Kidney glomerular epithelial cell (primary cell): ENCODE data around the gene STARD4.

Experiments
- DNase-seq: peaks from one replicate; lab custom pipeline; 2025; lab: John Stamatoyannopoulos, UW

The STARD4 gene

DNA sequence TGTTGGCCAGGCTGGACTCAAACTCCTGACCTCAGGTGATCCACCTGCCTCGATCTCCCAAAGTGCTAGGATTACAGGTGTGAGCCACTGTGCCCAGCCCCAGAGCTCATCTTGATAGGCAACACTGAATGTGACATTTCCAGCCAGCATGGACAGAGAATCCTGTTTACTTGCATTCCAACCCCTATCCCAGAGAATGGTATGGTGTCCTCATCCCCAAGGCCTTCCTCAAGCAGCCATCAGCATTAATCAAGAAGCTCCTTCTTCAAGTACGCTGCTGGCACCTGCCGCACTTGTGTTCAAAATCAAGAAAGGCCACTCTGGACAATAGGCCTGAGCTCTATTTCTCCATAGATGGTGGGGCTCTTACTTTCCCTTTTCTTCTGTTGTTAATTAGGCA lies 40.2 kb downstream of the STARD4 start:
- no peak for DNase-seq

DNA sequence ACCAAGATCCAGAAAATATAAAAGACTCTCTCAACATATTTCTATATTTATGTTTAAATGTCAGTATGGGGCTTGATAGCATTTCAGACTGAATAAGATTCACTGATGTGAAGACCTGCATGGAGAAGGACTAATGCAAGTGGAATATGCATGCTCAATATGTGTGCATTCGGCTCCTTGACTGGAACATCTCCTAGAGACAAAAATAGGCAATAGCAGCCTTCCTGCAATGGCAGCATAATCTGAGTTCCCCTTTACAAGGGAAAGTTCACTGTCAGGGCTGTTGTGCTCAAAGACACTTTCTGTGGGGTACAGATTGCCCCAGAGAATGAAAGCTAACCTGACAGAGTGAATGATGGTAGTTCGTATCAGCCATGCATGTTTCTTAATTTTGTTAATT lies 42.4 kb downstream of the STARD4 start:
- DNase-seq = no peak

DNA sequence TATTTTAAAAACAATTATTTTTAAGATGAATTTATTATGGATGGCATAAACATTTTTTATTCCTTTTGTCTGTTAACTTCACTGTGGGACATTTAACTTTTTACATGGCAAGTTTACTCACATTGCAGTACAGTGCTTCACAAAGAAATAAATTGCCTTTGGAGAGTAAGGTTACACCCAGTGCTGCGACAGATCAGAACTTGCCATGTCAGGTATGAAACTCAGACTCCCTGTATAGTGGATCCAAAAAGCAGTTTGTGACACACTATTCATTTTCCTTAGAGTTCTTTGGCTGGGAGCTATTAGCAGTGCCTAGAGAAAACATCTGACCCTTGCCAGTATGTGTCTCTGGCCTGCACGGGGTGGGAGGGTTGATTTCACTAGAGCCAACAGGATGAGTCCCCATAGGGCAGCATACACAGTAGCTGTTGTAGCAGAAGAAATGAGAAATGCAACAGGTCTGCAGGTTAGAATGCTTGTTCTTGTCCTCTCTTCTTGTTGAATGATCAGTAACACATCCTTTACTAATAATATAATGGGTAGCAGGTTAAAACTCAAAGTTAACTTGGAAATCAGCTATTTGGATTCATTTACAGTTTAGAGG lies 42.9 kb downstream of the STARD4 start:
- no peak for DNase-seq

DNA sequence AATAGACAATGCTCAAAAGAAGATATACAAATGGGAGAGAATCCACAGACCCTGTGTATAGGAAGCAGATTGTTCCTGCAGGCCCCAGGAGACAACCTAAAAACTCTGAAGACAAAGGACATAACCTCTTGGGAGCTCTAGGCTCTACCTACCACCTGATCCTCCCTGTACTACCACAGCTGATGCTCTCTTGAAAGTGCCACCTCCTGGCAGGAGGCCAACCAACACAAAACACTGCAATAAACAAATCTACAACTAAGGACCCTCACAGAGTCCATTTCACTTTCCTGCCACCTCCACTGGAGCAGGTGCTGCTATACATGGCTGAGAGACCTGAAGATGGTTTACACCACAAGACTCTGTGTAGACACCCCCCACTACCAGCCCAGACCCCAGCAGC lies 49.0 kb downstream of the STARD4 start:
- DNase-seq = no peak

DNA sequence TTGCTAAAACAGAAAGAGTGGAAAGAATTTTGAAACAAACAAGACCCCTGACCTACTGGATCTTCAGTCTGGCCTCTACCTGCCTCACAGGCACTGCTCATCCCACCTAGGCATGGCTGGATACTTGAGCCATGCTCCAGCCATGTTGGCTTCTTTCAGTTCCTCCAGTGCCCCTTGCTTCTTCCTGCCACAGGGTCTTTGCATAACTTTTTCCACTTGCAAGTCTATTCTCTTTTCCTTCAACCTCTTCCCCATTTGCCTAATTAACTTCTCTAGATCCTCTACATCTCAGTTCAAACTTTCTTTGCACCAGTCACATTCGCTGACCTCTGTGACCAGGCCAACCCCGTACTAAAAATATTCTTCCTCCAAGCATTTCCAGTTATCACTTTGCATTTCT lies 50.4 kb downstream of the STARD4 start:
- no peak for DNase-seq

DNA sequence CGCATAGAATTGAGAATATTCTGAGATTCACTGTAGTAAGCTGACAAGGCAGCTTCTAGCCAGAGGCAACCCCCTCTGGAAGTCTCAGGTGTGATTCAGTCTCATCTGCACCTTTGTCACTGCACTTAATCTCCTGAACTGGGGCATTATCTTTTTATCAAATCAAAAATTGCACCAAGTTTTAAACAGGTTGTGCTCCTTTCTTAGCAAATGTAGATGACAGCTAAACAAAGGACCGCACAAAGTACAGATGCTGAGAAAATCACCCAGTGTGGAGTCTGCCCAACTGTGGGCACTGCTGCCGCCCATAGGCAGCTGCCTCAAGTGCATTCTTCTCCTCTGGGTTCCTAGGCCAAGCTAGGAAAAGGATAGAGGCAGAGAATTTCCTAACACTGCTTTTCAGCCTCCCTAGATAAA lies 51.1 kb downstream of the STARD4 start:
- no peak for DNase-seq

DNA sequence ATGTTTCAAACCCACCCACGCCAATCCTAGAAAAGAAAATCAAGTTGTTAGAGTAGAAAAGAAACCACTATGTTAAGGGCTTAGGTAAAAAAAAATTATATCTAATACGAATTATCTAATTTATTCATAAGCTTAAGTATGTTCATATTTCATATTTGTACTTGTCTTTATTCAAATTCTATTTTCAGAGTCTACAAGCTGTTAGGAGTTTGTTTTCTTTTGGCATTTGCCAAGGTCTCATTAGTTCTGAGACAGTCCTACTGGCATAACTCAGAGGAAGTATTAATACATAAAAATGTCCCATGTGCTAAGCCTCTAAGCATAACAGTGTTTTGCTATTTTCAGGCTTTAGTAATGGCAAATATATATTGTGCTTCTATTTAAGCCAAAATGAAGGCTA lies 57.6 kb downstream of the STARD4 start:
- DNase-seq = no peak

DNA sequence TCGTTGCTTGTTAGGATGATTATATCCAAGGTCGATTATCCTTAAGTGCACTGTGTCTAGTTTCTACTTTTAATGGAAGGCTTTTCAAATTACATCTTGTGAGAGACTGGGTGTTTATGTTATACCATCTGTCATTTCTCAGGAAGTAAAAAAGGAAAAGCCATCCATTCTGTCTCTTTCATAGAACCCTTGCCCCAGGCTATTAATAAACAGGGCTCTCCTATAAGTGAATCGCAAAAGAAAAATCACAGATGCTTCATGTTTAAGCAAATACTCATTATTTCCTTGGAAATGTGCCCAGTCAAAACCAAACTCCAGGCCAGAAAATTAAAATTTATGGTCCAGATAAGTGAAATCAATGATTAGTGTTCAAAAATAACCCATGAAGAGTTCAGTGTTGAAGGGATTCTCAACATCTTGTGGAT lies 58.1 kb downstream of the STARD4 start:
- no peak for DNase-seq

DNA sequence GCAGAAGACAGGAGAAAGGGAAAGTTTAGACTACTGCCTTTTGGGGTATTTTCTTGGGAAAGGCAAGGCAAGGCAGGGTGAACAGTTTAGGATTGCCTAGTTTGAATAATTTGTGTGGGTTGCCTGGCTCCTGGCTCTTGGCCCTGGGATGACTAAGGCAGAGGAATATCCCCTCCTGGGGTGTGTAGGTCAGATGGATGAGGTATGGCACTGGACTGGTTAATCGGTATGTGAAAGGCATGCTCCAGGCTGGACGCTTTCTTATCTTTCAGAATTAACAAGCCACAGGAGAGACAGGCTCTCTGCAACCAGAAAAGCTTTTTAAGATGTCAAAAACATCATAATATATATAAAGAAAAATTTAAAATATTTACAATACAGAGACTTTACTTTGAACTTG lies 58.6 kb downstream of the STARD4 start:
- peak; percentile 56 for DNase-seq

DNA sequence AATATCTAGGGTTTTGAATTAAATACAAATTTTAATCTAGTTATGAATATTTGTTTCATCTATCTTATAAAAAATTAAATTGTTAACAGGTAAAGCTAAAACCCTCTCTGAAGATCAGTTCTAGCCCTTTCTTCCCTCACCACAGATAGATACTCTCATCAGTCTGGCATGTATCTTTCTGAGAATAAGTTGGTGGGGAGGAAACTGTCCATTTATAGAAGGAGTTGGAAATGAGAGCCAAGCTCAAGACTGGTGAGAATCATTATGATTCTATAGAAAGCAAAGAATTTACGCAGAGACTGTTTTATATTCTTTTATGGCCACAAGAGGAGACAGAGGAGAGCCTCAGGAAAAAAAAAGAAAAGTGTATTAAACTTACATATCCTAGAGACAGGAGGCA lies 59.0 kb downstream of the STARD4 start:
- no peak for DNase-seq

DNA sequence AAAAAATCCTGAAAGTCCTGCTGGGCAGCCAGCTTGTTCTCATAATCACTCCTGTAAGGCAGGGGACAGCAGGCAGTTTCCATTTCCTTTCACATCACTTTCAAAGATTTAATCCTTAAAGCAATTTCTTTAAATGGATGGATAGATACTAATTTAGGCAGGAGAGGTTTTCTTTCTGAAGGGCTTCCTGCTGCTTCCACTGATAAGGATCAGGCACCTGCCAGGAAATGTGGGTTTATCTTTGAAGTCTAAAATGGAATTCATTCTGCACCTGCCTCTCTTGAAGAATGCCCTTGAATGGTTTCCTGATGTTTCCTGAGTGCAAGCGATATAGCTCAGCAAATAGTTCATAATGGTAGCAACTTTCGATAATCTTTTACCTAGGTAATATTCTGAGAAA lies 64.5 kb downstream of the STARD4 start:
- DNase-seq = no peak

DNA sequence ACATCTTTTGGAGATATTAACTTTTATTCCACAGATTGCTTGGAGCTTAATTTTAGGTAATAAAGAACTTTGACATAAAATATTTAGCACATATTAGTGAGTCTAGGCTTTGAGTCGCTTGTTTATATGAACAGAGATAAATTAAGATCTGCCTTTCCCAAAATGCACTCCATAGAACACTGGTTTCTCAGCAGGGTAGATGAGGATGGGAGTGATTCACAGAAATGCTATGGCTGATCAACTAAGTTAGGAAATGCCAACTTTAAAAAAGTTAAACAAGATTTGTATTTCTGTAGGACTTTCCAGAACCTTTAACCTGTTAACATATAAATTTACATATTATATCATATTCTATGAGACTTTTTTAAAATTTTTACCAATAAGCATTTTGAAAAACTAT lies 65.2 kb downstream of the STARD4 start:
- no peak for DNase-seq
